IMR-90 (cell line): Measurements from ENCODE around the gene SLC4A5. TPM values are rescaled to one million over a fixed set of nuclear protein-coding genes. Genes with fewer than 3 reads are reported as not detected.

Source experiments
- ATAC-seq: fragments of 200-7000 bp; cut with Tn5 transposase; 2 replicates; pipeline ENCODE4 v1.9.1; 2020; ENCODE audit warnings: low read depth, mild to moderate bottlenecking, moderate library complexity
- BruUV-seq: library from RNA; stranded (reverse); fragments of 400-500 nt; replicated peaks from 2 replicates; lab custom pipeline; 2021; lab: Mats Ljungman, UMichigan
- CTCF ChIA-PET: fragments of 300-600 bp; formaldehyde crosslinking; extraction: SDS; loops from one replicate; lab custom pipeline; 2021; ENCODE audit warnings: antibody characterized with exemption; lab: Yijun Ruan, JAX
- POLR2A ChIA-PET: fragments of 300-600 bp; sonication (Branson Sonifier 250); formaldehyde crosslinking; loops from one replicate; lab custom pipeline; 2022; ENCODE audit warnings: antibody characterized with exemption; ENCODE audit not compliant: unreplicated experiment; lab: Charles Lee
- DNase-seq: peaks from one replicate; pipeline ENCODE4 v3.0.0; 2013
- H2AFZ ChIP-seq: replicated peaks from 2 replicates; pipeline ENCODE3; 2013; ENCODE audit warnings: low read length, mild to moderate bottlenecking; ENCODE audit not compliant: poor library complexity
- H2AK5ac ChIP-seq: 2 replicates; pipeline ENCODE4 v1.6.1; 2013; ENCODE audit warnings: low read depth, low read length, inconsistent platforms
- H2AK9ac ChIP-seq: replicated peaks from 2 replicates; pipeline ENCODE3; 2013; ENCODE audit warnings: mild to moderate bottlenecking, low read depth, low read length, moderate library complexity; ENCODE audit not compliant: poor library complexity
- H2BK120ac ChIP-seq: 2 replicates; pipeline ENCODE4 v1.6.1; 2013; ENCODE audit warnings: low read depth, low read length, inconsistent platforms
- H2BK15ac ChIP-seq: 3 replicates; pipeline ENCODE4 v1.6.1; 2013; ENCODE audit warnings: low read depth, low read length, inconsistent platforms
- H2BK20ac ChIP-seq: 2 replicates; pipeline ENCODE4 v1.6.1; 2013; ENCODE audit warnings: low read depth, mild to moderate bottlenecking, inconsistent platforms, low read length, moderate library complexity
- H2BK5ac ChIP-seq: 2 replicates; pipeline ENCODE4 v1.6.1; 2013; ENCODE audit warnings: mild to moderate bottlenecking, low read depth, low read length, inconsistent platforms; ENCODE audit not compliant: poor library complexity, severe bottlenecking
- H3K14ac ChIP-seq: replicated peaks from 2 replicates; pipeline ENCODE4 v1.6.1; 2013; ENCODE audit warnings: low read depth, low read length, inconsistent platforms
- H3K18ac ChIP-seq: 2 replicates; pipeline ENCODE4 v1.6.1; 2013; ENCODE audit warnings: low read depth, low read length, control low read depth
- H3K23ac ChIP-seq: 2 replicates; pipeline ENCODE4 v1.6.1; 2013; ENCODE audit warnings: low read depth, low read length, inconsistent platforms
- H3K27ac ChIP-seq: 2 replicates; pipeline ENCODE4 v1.5.1; 2013; ENCODE audit warnings: mild to moderate bottlenecking, control low read depth, low read length; ENCODE audit not compliant: insufficient read depth
- H3K27me3 ChIP-seq: 2 replicates; pipeline ENCODE4 v1.6.1; 2013; ENCODE audit warnings: low read length; ENCODE audit not compliant: control insufficient read depth, insufficient read depth
- H3K36me3 ChIP-seq: 2 replicates; pipeline ENCODE4 v1.6.1; 2013; ENCODE audit warnings: low read length, mixed read lengths; ENCODE audit not compliant: control insufficient read depth, insufficient read depth
- H3K4ac ChIP-seq: 2 replicates; pipeline ENCODE4 v1.6.1; 2013; ENCODE audit warnings: low read depth, low read length, inconsistent platforms
- H3K4me1 ChIP-seq: 2 replicates; pipeline ENCODE4 v1.6.1; 2013; ENCODE audit warnings: low read length, mixed read lengths; ENCODE audit not compliant: control insufficient read depth, insufficient read depth
- H3K4me2 ChIP-seq: 2 replicates; pipeline ENCODE4 v1.6.1; 2013; ENCODE audit warnings: low read depth, mild to moderate bottlenecking, control low read depth, low read length, moderate library complexity
- H3K4me3 ChIP-seq: 2 replicates; pipeline ENCODE4 v1.5.1; 2013; ENCODE audit warnings: low read depth, mild to moderate bottlenecking, control low read depth, low read length, moderate library complexity; ENCODE audit not compliant: insufficient read depth
- H3K56ac ChIP-seq: 2 replicates; pipeline ENCODE4 v1.6.1; 2013; ENCODE audit warnings: low read length, inconsistent platforms; ENCODE audit not compliant: insufficient read depth; ENCODE audit errors: extremely low read depth
- H3K79me1 ChIP-seq, 2 experiments: 2 replicates each; pipeline ENCODE4 v1.6.1; 2013; ENCODE audit warnings: low read length in 2 of 2, inconsistent platforms in 1 of 2, low read depth in 1 of 2
- H3K9ac ChIP-seq: 2 replicates; pipeline ENCODE4 v1.6.1; 2013; ENCODE audit warnings: low read depth, low read length, control low read depth
- H3K9me1 ChIP-seq: 2 replicates; pipeline ENCODE4 v1.6.1; 2013; ENCODE audit warnings: low read length, inconsistent platforms; ENCODE audit not compliant: insufficient read depth
- H3K9me3 ChIP-seq: 2 replicates; pipeline ENCODE4 v1.6.1; 2013; ENCODE audit warnings: low read length; ENCODE audit not compliant: control insufficient read depth, insufficient read depth
- H4K20me1 ChIP-seq: 2 replicates; pipeline ENCODE4 v1.6.1; 2013; ENCODE audit warnings: low read length, inconsistent platforms; ENCODE audit not compliant: insufficient read depth
- H4K5ac ChIP-seq: 2 replicates; pipeline ENCODE4 v1.6.1; 2013; ENCODE audit warnings: mild to moderate bottlenecking, low read depth, low read length, control low read depth
- H4K8ac ChIP-seq, 2 experiments: 2 replicates each; pipeline ENCODE4 v1.6.1; 2013; ENCODE audit warnings: low read depth in 2 of 2, low read length in 2 of 2, control low read depth in 1 of 2, inconsistent platforms in 1 of 2
- H4K91ac ChIP-seq: 2 replicates; pipeline ENCODE4 v1.6.1; 2013; ENCODE audit warnings: low read depth, low read length, inconsistent platforms; ENCODE audit not compliant: insufficient read depth
- CEBPB ChIP-seq: IDR thresholded peaks from 2 replicates; pipeline ENCODE4 v1.6.1; 2012; ENCODE audit warnings: low read depth, low read length, improper control_type of control experiment
- FOS ChIP-seq: fragments of 150-350 bp; IDR thresholded peaks from 2 replicates; pipeline ENCODE4 v1.6.1; 2016; ENCODE audit warnings: low read depth, low read length
- MAFK ChIP-seq: IDR thresholded peaks from 2 replicates; pipeline ENCODE4 v1.6.1; 2012; ENCODE audit warnings: low read depth, low read length, improper control_type of control experiment
- MXI1 ChIP-seq: IDR thresholded peaks from 2 replicates; pipeline ENCODE4 v1.6.1; 2012; ENCODE audit warnings: low read depth, mild to moderate bottlenecking, low read length, moderate library complexity, borderline replicate concordance
- RCOR1 ChIP-seq: IDR thresholded peaks from 2 replicates; pipeline ENCODE4 v1.6.1; 2012; ENCODE audit warnings: mild to moderate bottlenecking, low read length, improper control_type of control experiment; ENCODE audit not compliant: insufficient replicate concordance
- SMC3 ChIP-seq: fragments of 150-350 bp; IDR thresholded peaks from 2 replicates; pipeline ENCODE4 v1.6.1; 2016; ENCODE audit warnings: low read depth, mild to moderate bottlenecking, antibody characterized with exemption, low read length, moderate library complexity
- WGBS, 2 experiments: methylation state at CpG; one replicate each; pipeline versions ENCODE4 v1.1.5 to v1.1.7; 2013; ENCODE audit warnings: missing lambda C conversion rate in 2 of 2; ENCODE audit not compliant: insufficient read length in 1 of 2; ENCODE audit errors: extremely low coverage in 2 of 2; 5-methylcytosine and 5-hydroxymethylcytosine counted together
- dilution Hi-C: fragments of 300-500 bp; cut with HindIII; formaldehyde crosslinking; loops from one replicate; pipeline ENCODE4 v1.14.3; 2018; ENCODE audit warnings: low sequenced_read_pairs; ENCODE audit not compliant: unreplicated experiment
- in situ Hi-C: fragments of 300-500 bp; cut with MboI; formaldehyde crosslinking; loops from 3 replicates; pipeline ENCODE4 v1.14.3; 2019; ENCODE audit warnings: low sequenced_read_pairs, inconsistent platforms, mixed read lengths
- intact Hi-C: fragments of 100-400 bp; cut with micrococcal nuclease; formaldehyde crosslinking; loops from 2 replicates; pipeline ENCODE4 v1.10.0; 2022
- polyA plus RNA-seq, 3 experiments: library from polyadenylated mRNA; depleted of rRNA; stranded (reverse); fragments of >200 nt; gene quantifications; 2 replicates each; pipeline ENCODE4 v1.2.3, GENCODE V29; 2012; ENCODE audit warnings: low replicate concordance in 1 of 3
- total RNA-seq: library from RNA; depleted of rRNA; stranded (reverse); fragments of >200 nt; gene quantifications from 2 replicates; pipeline ENCODE4 v1.2.3, GENCODE V29; 2012

SLC4A5 gene
- total and polyA plus RNA-seq, 2 of the 4 experiments (the other 2 are of a cell fraction): 0.18 to 0.22 TPM

- Histone ChIP-seq H2BK120ac (peak overlapping the region; percentile 58; the same call in 1 of the 2 replicates), H2AFZ (peak overlapping the region; percentile 81), H3K9me3 (no peaks in the 10 kb centered on the region), H3K4me2 (no peak overlapping the region), H3K27ac (no peak overlapping the region), H2AK9ac (peak overlapping the region; percentile 73), H2BK20ac (no peak overlapping the region), H2BK15ac (no peak overlapping the region), H3K79me1 (no peaks in the 10 kb centered on the region), H3K9me1 (0 out of 2 replicates have a peak, but pooled peaks cover 3% of the 10 kb centered on the region), H3K56ac (no peak overlapping the region), H4K8ac (peak overlapping the region in 1 of 2 experiments; percentile 54; a peak in 2 of 4 replicates), H3K14ac (no peak overlapping the region), H3K4me1 (peaks cover 2% of the 10 kb centered on the region; the same call in 1 of the 2 replicates), H3K36me3 (no peaks in the 10 kb centered on the region), H3K9ac (no peak overlapping the region), H3K18ac (no peak overlapping the region), H2BK5ac (peak overlapping the region; percentile 1), H3K23ac (no peak overlapping the region), H4K91ac (no peak overlapping the region), H2AK5ac (peak overlapping the region; percentile 51; the same call in 1 of the 2 replicates), H4K20me1 (no peaks in the 10 kb centered on the region), H3K27me3 (peaks cover 6% of the 10 kb centered on the region), H4K5ac (no peak overlapping the region), H3K4ac (peak overlapping the region; percentile 11; the same call in 1 of the 2 replicates), H3K4me3 (no peak overlapping the region)
- ATAC-seq: no peak
- ChIA-PET CTCF (interaction anchor here (0.9 kb wide), 1 partner anchor 9 kb away, joined by 3 read pairs; no protein-coding TSS in a partner anchor), POLR2A (interaction anchor here (1.2 kb wide), 1 partner anchor 11 kb away, joined by 3 read pairs; no protein-coding TSS in a partner anchor)
- intact Hi-C loops (no loop called here), in situ Hi-C loops (no loop called here), dilution Hi-C loops (no loop called here)
- TF ChIP-seq MAFK (no peak), SMC3 (no peak), RCOR1 (no peak), FOS (no peak), CEBPB (no peak), MXI1 (no peak)
- no TSS peak for BruUV-seq
- no CpG with 5 or more reads among the region's 3 CpGs for WGBS, 2 experiments
- no peak for DNase-seq
Observed at GRCh38 chr2:74188696-74189095, 154.5 kb downstream of the SLC4A5 start.
